Measurements from ENCODE around the gene EIF4G2. TPM values are rescaled to one million over a fixed set of nuclear protein-coding genes. Genes with fewer than 3 reads are reported as not detected.
A peak's percentile ranks its signal among the peaks of the same experiment; 100 is the strongest.

The EIF4G2 gene
- total RNA-seq, 1 experiment from 2014 or later, result 999 TPM

DNA sequence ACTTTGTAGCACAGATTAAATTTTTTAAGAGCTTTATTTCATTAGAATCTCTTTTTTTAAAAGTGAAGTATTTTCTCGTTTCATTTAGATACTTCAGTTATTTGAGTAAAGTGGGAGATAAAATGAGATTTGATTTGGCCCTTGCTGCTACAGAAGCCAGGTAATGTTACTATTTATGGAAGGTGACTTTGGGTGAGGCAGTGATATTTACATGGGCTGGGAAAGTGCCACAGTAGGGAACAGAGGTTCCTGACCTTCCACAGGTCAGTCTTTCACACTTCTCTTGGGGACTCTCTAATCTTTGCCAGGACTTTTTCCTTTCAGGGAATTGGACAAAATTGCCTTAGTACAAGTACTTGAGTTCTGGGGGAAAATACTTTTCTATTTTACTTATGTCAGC, 37.3 kb downstream of the EIF4G2 start:
- Histone ChIP-seq H3K4me3 (ENCODE audit: low read length) (no peak overlapping the region), H3K9ac (ENCODE audit: low read length) (no peak overlapping the region), H4K20me1 (ENCODE audit: low read length) (no peaks in the 10 kb centered on the region), H3K27me3 (ENCODE audit: low read length) (no peaks in the 10 kb centered on the region), H3F3A (ENCODE audit: low read length, unreplicated experiment) (no peaks in the 10 kb centered on the region), H3K27ac (ENCODE audit: low read length) (no peak overlapping the region), H3K36me3 (ENCODE audit: low read depth, low read length) (peaks cover 52% of the 10 kb centered on the region), H3K4me2 (ENCODE audit: low read length) (no peak overlapping the region), H3K9me3 (ENCODE audit: low read length) (no peaks in the 10 kb centered on the region), H3K79me2 (ENCODE audit: low read length) (no peaks in the 10 kb centered on the region), H2AFZ (ENCODE audit: low read length) (no peak overlapping the region), H3K4me1 (ENCODE audit: insufficient read depth, low read length) (no peaks in the 10 kb centered on the region), H3K9me2 (replicated peaks; ENCODE audit: low read length) (no peaks in the 10 kb centered on the region)
- no TSS peak for BruUV-seq (replicated peaks)
- ATAC-seq, result no peak
- CTCF ChIA-PET, result no interaction called here
- intact Hi-C loops (cut with micrococcal nuclease), result loop anchor here (2.0 kb wide), 1 partner anchor 251 kb away; no protein-coding TSS in a partner anchor
- POLR2A ChIA-PET (ENCODE audit: unreplicated experiment), result no interaction called here
- TF ChIP-seq, protein P1, sequence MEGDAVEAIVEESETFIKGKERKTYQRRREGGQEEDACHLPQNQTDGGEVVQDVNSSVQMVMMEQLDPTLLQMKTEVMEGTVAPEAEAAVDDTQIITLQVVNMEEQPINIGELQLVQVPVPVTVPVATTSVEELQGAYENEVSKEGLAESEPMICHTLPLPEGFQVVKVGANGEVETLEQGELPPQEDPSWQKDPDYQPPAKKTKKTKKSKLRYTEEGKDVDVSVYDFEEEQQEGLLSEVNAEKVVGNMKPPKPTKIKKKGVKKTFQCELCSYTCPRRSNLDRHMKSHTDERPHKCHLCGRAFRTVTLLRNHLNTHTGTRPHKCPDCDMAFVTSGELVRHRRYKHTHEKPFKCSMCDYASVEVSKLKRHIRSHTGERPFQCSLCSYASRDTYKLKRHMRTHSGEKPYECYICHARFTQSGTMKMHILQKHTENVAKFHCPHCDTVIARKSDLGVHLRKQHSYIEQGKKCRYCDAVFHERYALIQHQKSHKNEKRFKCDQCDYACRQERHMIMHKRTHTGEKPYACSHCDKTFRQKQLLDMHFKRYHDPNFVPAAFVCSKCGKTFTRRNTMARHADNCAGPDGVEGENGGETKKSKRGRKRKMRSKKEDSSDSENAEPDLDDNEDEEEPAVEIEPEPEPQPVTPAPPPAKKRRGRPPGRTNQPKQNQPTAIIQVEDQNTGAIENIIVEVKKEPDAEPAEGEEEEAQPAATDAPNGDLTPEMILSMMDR (conservative IDR thresholded peaks at IDR 0.05; ENCODE audit: low read depth, low read length), result no peak
- TF ChIP-seq EZH2 (IDR thresholded peaks at IDR 0.05; ENCODE audit: low read length, unreplicated experiment), result no peak
- TF ChIP-seq EZH2phosphoT487 (IDR thresholded peaks at IDR 0.05; ENCODE audit: borderline replicate concordance, low read length), result no peak
- no peak for DNase-seq

DNA sequence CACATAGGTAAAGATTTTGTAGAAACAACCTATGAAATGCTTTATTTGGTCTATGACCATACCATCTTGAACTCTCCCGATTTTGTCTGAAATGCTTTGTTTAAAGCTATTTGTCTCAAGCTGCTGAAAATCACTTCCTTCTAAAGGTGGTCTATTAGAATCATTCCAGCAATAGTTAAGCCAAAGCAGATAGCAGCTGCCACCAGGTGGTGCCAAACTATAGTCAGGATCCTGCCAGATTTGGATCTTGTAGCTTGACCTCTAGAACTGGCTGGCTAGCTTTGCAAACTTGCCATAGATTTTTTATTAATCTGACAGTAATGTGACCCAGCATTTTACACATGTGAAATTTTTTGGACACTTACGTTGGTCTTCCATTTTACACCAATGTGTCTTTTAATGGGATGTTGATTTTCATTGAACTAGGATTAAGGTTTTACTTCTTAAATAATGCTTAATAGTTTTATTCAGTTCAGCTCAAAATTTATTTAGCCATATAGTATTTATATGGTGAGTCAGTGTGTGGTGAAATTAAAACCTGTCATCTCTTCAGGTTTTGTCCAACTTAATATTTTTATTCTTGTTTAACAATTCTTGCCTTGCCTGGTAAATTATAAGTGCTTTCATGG, 38.0 kb downstream of the EIF4G2 start:
- no TSS peak for BruUV-seq (replicated peaks)
- TF ChIP-seq EZH2phosphoT487 (IDR thresholded peaks at IDR 0.05; ENCODE audit: borderline replicate concordance, low read length), result no peak
- TF ChIP-seq EZH2 (IDR thresholded peaks at IDR 0.05; ENCODE audit: low read length, unreplicated experiment), result no peak
- TF ChIP-seq, protein P1 (conservative IDR thresholded peaks at IDR 0.05; ENCODE audit: low read depth, low read length), result peak; percentile 91
- peaks cover 52% of the 10 kb centered on the region for H3K36me3 ChIP-seq (ENCODE audit: low read depth, low read length)
- POLR2A ChIA-PET (ENCODE audit: unreplicated experiment), result interaction anchor here (0.6 to 0.9 kb wide), 2 partner anchors 38 to 50 kb away, joined by 3 to 4 read pairs; no protein-coding TSS in a partner anchor
- ATAC-seq (peak; percentile 76), DNase-seq (peak; percentile 72)
- H3K79me2 ChIP-seq (ENCODE audit: low read length), result no peaks in the 10 kb centered on the region
- H3K27me3 ChIP-seq (ENCODE audit: low read length), result no peaks in the 10 kb centered on the region
- CTCF ChIA-PET, result interaction anchor here (0.5 to 1.3 kb wide), 11 partner anchors 12 to 1260 kb away, joined by 3 to 8 read pairs (median 4); partner anchors contain the start of gene CTR9
- H3K4me3 ChIP-seq (ENCODE audit: low read length), result no peak overlapping the region
- H3K9ac ChIP-seq (ENCODE audit: low read length), result no peak overlapping the region
- no peak overlapping the region for H2AFZ ChIP-seq (ENCODE audit: low read length)
- no peaks in the 10 kb centered on the region for H3F3A ChIP-seq (ENCODE audit: low read length, unreplicated experiment)
- H4K20me1 ChIP-seq (ENCODE audit: low read length), result no peaks in the 10 kb centered on the region
- no peak overlapping the region for H3K4me2 ChIP-seq (ENCODE audit: low read length)
- H3K9me2 ChIP-seq (replicated peaks; ENCODE audit: low read length), result no peaks in the 10 kb centered on the region
- intact Hi-C loops (cut with micrococcal nuclease), result loop anchor here (2.0 kb wide), 1 partner anchor 252 kb away; no protein-coding TSS in a partner anchor
- no peaks in the 10 kb centered on the region for H3K9me3 ChIP-seq (ENCODE audit: low read length)
- H3K27ac ChIP-seq (ENCODE audit: low read length), result no peak overlapping the region
- no peaks in the 10 kb centered on the region for H3K4me1 ChIP-seq (ENCODE audit: insufficient read depth, low read length)

DNA sequence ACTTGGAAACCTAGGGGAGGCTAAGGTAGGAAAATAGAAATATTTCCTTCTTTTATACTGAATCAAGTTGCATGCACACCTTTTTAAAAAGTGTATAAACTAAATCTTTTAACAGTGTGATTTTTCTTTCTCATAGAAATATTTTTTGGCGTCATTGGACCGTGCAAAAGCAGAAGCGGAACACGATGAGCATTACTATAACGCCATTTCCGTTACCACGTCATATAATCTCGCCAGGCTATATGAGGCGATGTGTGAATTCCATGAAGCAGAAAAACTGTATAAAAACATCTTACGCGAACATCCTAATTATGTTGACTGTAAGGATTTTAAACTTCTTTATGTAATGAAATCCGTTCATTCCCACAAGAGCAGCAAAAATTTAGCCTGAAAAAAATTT, 44.3 kb downstream of the EIF4G2 start:
- no peak overlapping the region for H3K9ac ChIP-seq (ENCODE audit: low read length)
- POLR2A ChIA-PET (ENCODE audit: unreplicated experiment), result no interaction called here
- ATAC-seq, result no peak
- no peak overlapping the region for H3K27ac ChIP-seq (ENCODE audit: low read length)
- no peaks in the 10 kb centered on the region for H3F3A ChIP-seq (ENCODE audit: low read length, unreplicated experiment)
- no TSS peak for BruUV-seq (replicated peaks)
- DNase-seq, result no peak
- H3K79me2 ChIP-seq (ENCODE audit: low read length), result no peaks in the 10 kb centered on the region
- no peak overlapping the region for H3K4me3 ChIP-seq (ENCODE audit: low read length)
- H4K20me1 ChIP-seq (ENCODE audit: low read length), result no peaks in the 10 kb centered on the region
- H2AFZ ChIP-seq (ENCODE audit: low read length), result no peak overlapping the region
- peaks cover 41% of the 10 kb centered on the region for H3K36me3 ChIP-seq (ENCODE audit: low read depth, low read length)
- no peaks in the 10 kb centered on the region for H3K9me2 ChIP-seq (replicated peaks; ENCODE audit: low read length)
- intact Hi-C loops (cut with micrococcal nuclease), result no loop called here
- CTCF ChIA-PET, result no interaction called here
- no peaks in the 10 kb centered on the region for H3K4me1 ChIP-seq (ENCODE audit: insufficient read depth, low read length)
- no peak for TF ChIP-seq EZH2 (IDR thresholded peaks at IDR 0.05; ENCODE audit: low read length, unreplicated experiment)
- TF ChIP-seq, protein P1 (conservative IDR thresholded peaks at IDR 0.05; ENCODE audit: low read depth, low read length), result no peak
- no peak for TF ChIP-seq EZH2phosphoT487 (IDR thresholded peaks at IDR 0.05; ENCODE audit: borderline replicate concordance, low read length)
- H3K27me3 ChIP-seq (ENCODE audit: low read length), result no peaks in the 10 kb centered on the region
- no peaks in the 10 kb centered on the region for H3K9me3 ChIP-seq (ENCODE audit: low read length)
- H3K4me2 ChIP-seq (ENCODE audit: low read length), result no peak overlapping the region

All from PC-3 (cell line).